Spleen (tissue), 7 donors: ENCODE data around the gene PIGR.

Experiments used
- CTCF ChIP-seq, 11 experiments: fragments of 200-600 bp in 7 of 11; fragments of 450-650 bp in 4 of 11; sonication (generic) in 4 of 11; IDR thresholded peaks in 8 of 11; conservative IDR thresholded peaks in 3 of 11; 1 replicate in 7 of 11; 2 replicates in 4 of 11; pipeline versions ENCODE4 v1.4.0 to v1.8.0; 2016 to 2021; ENCODE audit warnings: antibody characterized with exemption in 11 of 11, inconsistent platforms in 4 of 11, mild to moderate bottlenecking in 1 of 11
- POLR2AphosphoS5 ChIP-seq, 3 donors: sonication (generic); formaldehyde crosslinking; IDR thresholded peaks; one replicate each; pipeline ENCODE4 v1.5.1; 2017; ENCODE audit warnings: antibody characterized with exemption in 3 of 3
- donor health status: DM: no; HTN: no; CAD: no; lungs with moderate emphysema.
- donor health status: DM: no; HTN: no; CAD: no.
- donor health status: DM: no; HTN: no; CAD: no.

GRCh38 chr1:206909883-206910318 lies 36.4 kb downstream of the PIGR start:
- no peak for TF ChIP-seq CTCF (IDR thresholded peaks at IDR 0.05 in 8 of 11, conservative IDR thresholded peaks at IDR 0.05 in 3 of 11)
- peak in 2 of 3 donors; percentile 49 to 75 for TF ChIP-seq POLR2AphosphoS5 (IDR thresholded peaks at IDR 0.05)
